OCI-LY3 (cell line): ENCODE data around the gene NXF1.

Experiments used
- EZH2phosphoT487 ChIP-seq: fragments of 200-600 bp; shearing (Covaris generic); IDR thresholded peaks from 2 replicates; pipeline ENCODE4 v1.6.1; 2018; ENCODE audit warnings: antibody characterized with exemption, mixed run types, low read depth
- TF ChIP-seq, protein P1 (sequence below): fragments of 200-600, 300-600 bp; sonication (generic); IDR thresholded peaks from 2 replicates; pipeline ENCODE4 v1.5.1; 2014; ENCODE audit warnings: antibody characterized with exemption, low read length, low read depth

DNA sequence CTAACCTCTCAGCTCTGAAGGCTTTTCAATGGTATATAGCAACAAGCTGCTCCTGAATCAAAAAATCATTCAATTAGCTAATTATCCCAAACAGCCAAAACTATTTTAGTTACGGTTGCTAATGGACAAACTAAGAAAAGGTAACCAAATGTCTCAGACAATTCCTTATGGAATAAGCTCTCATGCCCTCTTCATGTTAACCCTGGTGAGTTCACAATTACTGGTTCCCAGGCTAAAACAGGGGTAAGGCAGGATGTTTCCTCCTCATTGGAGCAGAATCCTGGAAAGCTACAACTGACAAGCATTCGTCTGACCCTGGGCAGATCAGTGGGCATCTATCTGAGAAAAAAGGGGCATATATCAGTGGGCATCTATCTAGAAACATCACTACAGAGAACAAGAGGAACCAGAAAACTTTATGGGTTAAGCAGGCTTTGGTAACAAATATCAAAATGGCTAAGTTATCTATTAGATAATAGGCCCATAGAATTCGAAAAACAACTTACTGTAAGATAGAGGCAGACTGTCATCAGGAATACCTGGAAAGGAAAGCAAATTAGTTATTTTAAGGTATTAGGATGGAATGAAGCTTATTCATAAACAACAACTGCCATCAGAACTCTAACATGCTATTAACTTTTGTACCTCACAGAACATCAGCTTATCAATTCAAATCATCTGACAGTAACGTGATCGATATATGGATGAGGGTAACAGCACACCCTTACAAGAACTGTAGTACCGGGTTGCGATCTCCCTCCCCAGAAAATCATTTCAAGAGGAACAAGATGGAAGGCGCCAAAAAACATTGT, 49.0 kb upstream of the NXF1 start:
- TF ChIP-seq, protein P1, sequence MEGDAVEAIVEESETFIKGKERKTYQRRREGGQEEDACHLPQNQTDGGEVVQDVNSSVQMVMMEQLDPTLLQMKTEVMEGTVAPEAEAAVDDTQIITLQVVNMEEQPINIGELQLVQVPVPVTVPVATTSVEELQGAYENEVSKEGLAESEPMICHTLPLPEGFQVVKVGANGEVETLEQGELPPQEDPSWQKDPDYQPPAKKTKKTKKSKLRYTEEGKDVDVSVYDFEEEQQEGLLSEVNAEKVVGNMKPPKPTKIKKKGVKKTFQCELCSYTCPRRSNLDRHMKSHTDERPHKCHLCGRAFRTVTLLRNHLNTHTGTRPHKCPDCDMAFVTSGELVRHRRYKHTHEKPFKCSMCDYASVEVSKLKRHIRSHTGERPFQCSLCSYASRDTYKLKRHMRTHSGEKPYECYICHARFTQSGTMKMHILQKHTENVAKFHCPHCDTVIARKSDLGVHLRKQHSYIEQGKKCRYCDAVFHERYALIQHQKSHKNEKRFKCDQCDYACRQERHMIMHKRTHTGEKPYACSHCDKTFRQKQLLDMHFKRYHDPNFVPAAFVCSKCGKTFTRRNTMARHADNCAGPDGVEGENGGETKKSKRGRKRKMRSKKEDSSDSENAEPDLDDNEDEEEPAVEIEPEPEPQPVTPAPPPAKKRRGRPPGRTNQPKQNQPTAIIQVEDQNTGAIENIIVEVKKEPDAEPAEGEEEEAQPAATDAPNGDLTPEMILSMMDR = no peak
- no peak for TF ChIP-seq EZH2phosphoT487
